Fibroblast of lung (primary cell): ENCODE results near the gene SENP1. TPM values are rescaled to one million over a fixed set of nuclear protein-coding genes. Genes with fewer than 3 reads are reported as not detected.

Experiments used
- DNase-seq, 2 donors: peaks; one replicate each; pipeline versions ENCODE4 v3.0.0 to v3.0.0-alpha.2; 2010; ENCODE audit warnings: low read depth in 2 of 2
- H2AFZ ChIP-seq: 2 replicates; pipeline ENCODE4 v1.5.1; 2012; ENCODE audit warnings: low read length, control low read depth, inconsistent platforms
- H3K27ac ChIP-seq: 2 replicates; pipeline ENCODE4 v1.5.1; 2011; ENCODE audit warnings: low read length, control low read depth; ENCODE audit not compliant: insufficient read depth
- H3K27me3 ChIP-seq: 2 replicates; pipeline ENCODE4 v1.5.1; 2011; ENCODE audit warnings: mild to moderate bottlenecking, low read length; ENCODE audit not compliant: control insufficient read depth, insufficient read depth
- H3K36me3 ChIP-seq: 2 replicates; pipeline ENCODE4 v1.5.1; 2011; ENCODE audit warnings: low read length; ENCODE audit not compliant: control insufficient read depth, insufficient read depth
- H3K4me1 ChIP-seq: 2 replicates; pipeline ENCODE4 v1.5.1; 2011; ENCODE audit warnings: low read length; ENCODE audit not compliant: control insufficient read depth, insufficient read depth; ENCODE audit errors: extremely low read depth
- H3K4me2 ChIP-seq: 2 replicates; pipeline ENCODE4 v1.5.1; 2011; ENCODE audit warnings: low read length, control low read depth; ENCODE audit not compliant: insufficient read depth; ENCODE audit errors: extremely low read depth
- H3K4me3 ChIP-seq, 4 experiments: fragments of 200-600 bp in 1 of 4; sonication (generic) in 1 of 4; replicated peaks in 1 of 4; 2 replicates each; pipeline ENCODE4 v1.5.1; 2011 to 2016; ENCODE audit warnings: low read length in 4 of 4, low read depth in 3 of 4, mild to moderate bottlenecking in 3 of 4, control low read depth in 2 of 4, inconsistent platforms in 1 of 4, mixed read lengths in 1 of 4; ENCODE audit not compliant: insufficient read depth in 1 of 4; ENCODE audit errors: control extremely low read depth in 1 of 4
- H3K79me2 ChIP-seq: 2 replicates; pipeline ENCODE4 v1.5.1; 2012; ENCODE audit warnings: mild to moderate bottlenecking, low read length, inconsistent platforms; ENCODE audit not compliant: control insufficient read depth, insufficient read depth
- H3K9ac ChIP-seq: 2 replicates; pipeline ENCODE4 v1.5.1; 2011; ENCODE audit warnings: mild to moderate bottlenecking, low read length, control low read depth; ENCODE audit not compliant: insufficient read depth
- H3K9me3 ChIP-seq: 2 replicates; pipeline ENCODE4 v1.5.1; 2012; ENCODE audit warnings: low read depth, low read length; ENCODE audit not compliant: control insufficient read depth, insufficient read depth
- H4K20me1 ChIP-seq: 2 replicates; pipeline ENCODE4 v1.5.1; 2011; ENCODE audit warnings: low read length; ENCODE audit not compliant: control insufficient read depth, insufficient read depth; ENCODE audit errors: extremely low read depth
- CTCF ChIP-seq, 2 donors: IDR thresholded peaks in 1 of 2; conservative IDR thresholded peaks in 1 of 2; 1 replicate in 1 of 2; 2 replicates in 1 of 2; pipeline ENCODE4 v1.5.1; 2011 to 2012; ENCODE audit warnings: low read length in 2 of 2, control low read depth in 1 of 2, inconsistent platforms in 1 of 2, low read depth in 1 of 2, mild to moderate bottlenecking in 1 of 2
- EZH2 ChIP-seq: IDR thresholded peaks from 2 replicates; pipeline ENCODE4 v1.5.1; 2012; ENCODE audit warnings: low read length, control low read depth, mild to moderate bottlenecking; ENCODE audit errors: missing control alignments
- polyA plus RNA-seq, 2 donors: library from polyadenylated mRNA; depleted of rRNA in 1 of 2; stranded (reverse) in 1 of 2; unstranded in 1 of 2; fragments of >200 nt; gene quantifications; 2 replicates each; pipeline ENCODE4 v1.2.1, GENCODE V29; 2011 to 2012; ENCODE audit warnings: missing spikeins in 1 of 2
- total RNA-seq: library from RNA; depleted of rRNA; stranded (reverse); fragments of >200 nt; gene quantifications from 2 replicates; pipeline ENCODE4 v1.2.1, GENCODE V29; 2014

The SENP1 gene
- total and polyA plus RNA-seq, 2 donors (not counting 1 experiment from before 2014, with no cell fraction given), result 14.7 to 17.9 TPM

DNA sequence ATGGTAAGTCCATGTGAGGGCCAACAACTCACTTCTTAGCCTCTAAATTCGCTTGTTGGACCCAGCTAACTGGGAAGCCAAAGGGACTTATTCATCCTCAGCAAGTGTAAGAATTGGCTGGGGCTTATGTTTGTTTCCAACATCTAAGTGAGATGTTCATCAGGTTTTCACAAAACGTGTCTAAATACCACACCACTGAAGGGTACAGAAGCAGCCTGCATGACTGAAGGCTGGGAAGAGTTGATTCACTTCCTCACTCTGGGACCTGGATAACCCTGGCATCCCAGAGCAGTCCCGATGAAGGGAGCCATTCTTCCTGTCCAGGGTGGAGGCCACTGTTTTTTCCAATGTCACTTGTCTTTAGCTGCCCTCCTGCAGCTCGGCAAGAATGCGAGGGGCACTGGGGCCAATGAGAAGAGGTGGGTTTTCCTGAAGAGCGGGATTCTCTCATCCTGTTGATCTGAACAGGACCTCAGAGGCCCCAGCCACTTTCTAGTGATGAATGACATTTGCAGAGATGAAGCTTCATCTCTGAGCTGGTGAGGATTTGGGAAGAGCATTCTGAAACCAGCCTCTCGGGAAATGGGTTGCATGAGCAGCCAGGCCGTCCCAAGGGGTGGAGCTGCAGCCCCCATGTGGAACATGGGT, 89.4 kb downstream of the SENP1 start:
- Histone ChIP-seq H3K9me3 (no peaks in the 10 kb centered on the region), H3K27ac (no peak overlapping the region), H3K9ac (no peak overlapping the region), H3K27me3 (peaks cover 14% of the 10 kb centered on the region), H3K79me2 (no peaks in the 10 kb centered on the region), H3K4me3 (no peak overlapping the region), H2AFZ (no peak overlapping the region), H3K36me3 (no peaks in the 10 kb centered on the region), H3K4me1 (no peaks in the 10 kb centered on the region), H3K4me2 (no peak overlapping the region), H4K20me1 (no peaks in the 10 kb centered on the region)
- DNase-seq, result no peak
- no peak for TF ChIP-seq CTCF (conservative IDR thresholded peaks at IDR 0.05 in 1 of 2, IDR thresholded peaks at IDR 0.05 in 1 of 2; ENCODE audit: low read depth in 1 of 2, low read length in 2 of 2)

DNA sequence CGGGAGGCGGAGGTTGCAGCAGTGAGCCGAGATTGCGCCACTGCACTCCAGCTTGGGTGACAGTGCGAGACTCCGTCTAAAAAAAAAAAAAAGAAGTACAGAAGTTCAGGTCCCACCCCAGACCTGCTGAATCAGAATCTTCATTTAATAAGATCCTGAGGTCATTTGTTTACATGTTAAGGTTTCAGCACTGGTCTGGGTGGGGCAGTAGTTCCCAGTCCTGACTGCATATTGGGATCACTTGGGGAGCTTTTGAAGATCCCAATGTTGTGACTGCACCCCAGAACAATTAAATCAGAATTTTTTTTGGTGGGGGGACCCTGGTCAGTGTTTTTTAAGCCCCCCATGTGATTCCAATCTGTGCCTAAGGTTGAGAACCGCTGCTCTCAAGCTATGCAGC, 89.9 kb downstream of the SENP1 start:
- H2AFZ ChIP-seq, result no peak overlapping the region
- H3K27ac ChIP-seq, result no peak overlapping the region
- H3K27me3 ChIP-seq, result peaks cover 14% of the 10 kb centered on the region
- no peaks in the 10 kb centered on the region for H3K36me3 ChIP-seq
- H3K4me1 ChIP-seq, result no peaks in the 10 kb centered on the region
- H3K4me3 ChIP-seq, result no peak overlapping the region
- H4K20me1 ChIP-seq, result no peaks in the 10 kb centered on the region
- no peaks in the 10 kb centered on the region for H3K9me3 ChIP-seq
- H3K9ac ChIP-seq, result no peak overlapping the region
- no peaks in the 10 kb centered on the region for H3K79me2 ChIP-seq
- no peak for TF ChIP-seq CTCF (conservative IDR thresholded peaks at IDR 0.05 in 1 of 2, IDR thresholded peaks at IDR 0.05 in 1 of 2; ENCODE audit: low read depth in 1 of 2, low read length in 2 of 2)
- no peak for TF ChIP-seq EZH2
- DNase-seq, result no peak
- no peak overlapping the region for H3K4me2 ChIP-seq

- no peak overlapping the region for H3K4me3 ChIP-seq
- no peak overlapping the region for H3K4me2 ChIP-seq
- TF ChIP-seq EZH2 (no peak), CTCF (conservative IDR thresholded peaks at IDR 0.05 in 1 of 2, IDR thresholded peaks at IDR 0.05 in 1 of 2; ENCODE audit: low read depth in 1 of 2, low read length in 2 of 2) (no peak)
- no peaks in the 10 kb centered on the region for H3K79me2 ChIP-seq
- no peak for DNase-seq
- H3K4me1 ChIP-seq, result no peaks in the 10 kb centered on the region
- no peaks in the 10 kb centered on the region for H4K20me1 ChIP-seq
- H3K9me3 ChIP-seq, result no peaks in the 10 kb centered on the region
- H2AFZ ChIP-seq, result no peak overlapping the region
- no peak overlapping the region for H3K9ac ChIP-seq
- peaks cover 22% of the 10 kb centered on the region for H3K27me3 ChIP-seq
- H3K36me3 ChIP-seq, result no peaks in the 10 kb centered on the region
- H3K27ac ChIP-seq, result no peak overlapping the region
Measured at GRCh38 chr12:48015129-48015528, 90.8 kb downstream of the SENP1 start.
